Activated CD4-positive, alpha-beta T cell treated with anti-CD3 and anti-CD28 coated beads for 36 hours (primary cell): ENCODE data around the gene GPR65. TPM values are rescaled to one million over a fixed set of nuclear protein-coding genes. Genes with fewer than 3 reads are reported as not detected.
"Not testable (repeated sequence)": the region's sequence is repeated elsewhere in the genome, so short reads cannot be mapped to it uniquely, and the experiment has no call there.

Experiments used
- ATAC-seq: fragments of 200-7000 bp; cut with Tn5 transposase; one replicate; pipeline ENCODE4 v1.10.0; 2021; ENCODE audit warnings: mild to moderate bottlenecking, moderate library complexity
- CTCF ChIA-PET: fragments of 350-600 bp; sonication (Branson Sonifier 250); formaldehyde crosslinking; loops from one replicate; lab custom pipeline; 2021; ENCODE audit warnings: antibody characterized with exemption; lab: Charles Lee
- POLR2A ChIA-PET: fragments of 350-600 bp; sonication (Branson Sonifier 250); formaldehyde crosslinking; loops from one replicate; lab custom pipeline; 2021; ENCODE audit warnings: antibody characterized with exemption, inconsistent platforms; lab: Charles Lee
- DNase-seq: peaks from one replicate; pipeline ENCODE4 v3.0.0-alpha.2; 2020
- H3K27ac Mint-ChIP-seq: one replicate; pipeline ENCODE4 v1.8.0; 2021; ENCODE audit warnings: mixed read lengths
- H3K27me3 Mint-ChIP-seq: one replicate; pipeline ENCODE4 v1.8.0; 2021; ENCODE audit warnings: mixed read lengths
- H3K36me3 Mint-ChIP-seq: one replicate; pipeline ENCODE4 v1.8.0; 2021; ENCODE audit warnings: low read depth, mixed read lengths
- H3K4me1 Mint-ChIP-seq: one replicate; pipeline ENCODE4 v1.8.0; 2021; ENCODE audit warnings: mixed read lengths
- H3K4me3 Mint-ChIP-seq: one replicate; pipeline ENCODE4 v1.8.0; 2021; ENCODE audit warnings: mild to moderate bottlenecking, moderate library complexity, mixed read lengths
- H3K9me3 Mint-ChIP-seq: one replicate; pipeline ENCODE4 v1.8.0; 2021; ENCODE audit warnings: low read depth, mixed read lengths
- intact Hi-C, 2 experiments: fragments of 100-400 bp; cut with DNase I in 1 of 2; cut with micrococcal nuclease in 1 of 2; formaldehyde crosslinking; loops; one replicate each; pipeline versions ENCODE4 v1.14.2 to v1.15.1; 2022 to 2024; cut with DNase I, micrococcal nuclease
- total RNA-seq, 2 experiments: library from RNA; stranded (reverse); gene quantifications; one replicate each; pipeline ENCODE4 v1.2.3, GENCODE V29; 2021

The GPR65 gene
- total RNA-seq, 2 experiments from 2014 or later, result 13.7 to 14.0 TPM

GRCh38 chr14:88016768-88017167 lies 11.8 kb downstream of the GPR65 start:
- no peak for ATAC-seq
- peaks cover 45% of the 10 kb centered on the region for H3K4me1 Mint-ChIP-seq
- CTCF ChIA-PET, result interaction anchor here (1.0 to 3.2 kb wide), 3 partner anchors 22 to 71 kb away, joined by 3 to 26 read pairs (median 11); partner anchors contain the start of gene GALC

GRCh38 chr14:88017535-88017934 lies 12.6 kb downstream of the GPR65 start:
- H3K9me3 Mint-ChIP-seq, result no peaks in the 10 kb centered on the region
- H3K27ac Mint-ChIP-seq, result no peak overlapping the region
- POLR2A ChIA-PET, result no interaction called here
- intact Hi-C loops, result no loop called here
- CTCF ChIA-PET, result interaction anchor here (2.5 kb wide), 1 partner anchor 72 kb away, joined by 11 read pairs; no protein-coding TSS in a partner anchor
- no peaks in the 10 kb centered on the region for H3K27me3 Mint-ChIP-seq
- no peak overlapping the region for H3K4me3 Mint-ChIP-seq
- DNase-seq, result no peak
- peaks cover 25% of the 10 kb centered on the region for H3K36me3 Mint-ChIP-seq
- peaks cover 37% of the 10 kb centered on the region for H3K4me1 Mint-ChIP-seq
- peak; percentile 42 for ATAC-seq

More at GRCh38 chr14:88016768-88017167, 11.8 kb downstream of the GPR65 start:
- intact Hi-C loops, result no loop called here
- Mint-ChIP-seq H3K36me3 (peaks cover 32% of the 10 kb centered on the region), H3K27ac (no peak overlapping the region), H3K27me3 (no peaks in the 10 kb centered on the region), H3K4me3 (no peak overlapping the region), H3K9me3 (no peaks in the 10 kb centered on the region)
- POLR2A ChIA-PET, result no interaction called here
- no peak for DNase-seq

DNA sequence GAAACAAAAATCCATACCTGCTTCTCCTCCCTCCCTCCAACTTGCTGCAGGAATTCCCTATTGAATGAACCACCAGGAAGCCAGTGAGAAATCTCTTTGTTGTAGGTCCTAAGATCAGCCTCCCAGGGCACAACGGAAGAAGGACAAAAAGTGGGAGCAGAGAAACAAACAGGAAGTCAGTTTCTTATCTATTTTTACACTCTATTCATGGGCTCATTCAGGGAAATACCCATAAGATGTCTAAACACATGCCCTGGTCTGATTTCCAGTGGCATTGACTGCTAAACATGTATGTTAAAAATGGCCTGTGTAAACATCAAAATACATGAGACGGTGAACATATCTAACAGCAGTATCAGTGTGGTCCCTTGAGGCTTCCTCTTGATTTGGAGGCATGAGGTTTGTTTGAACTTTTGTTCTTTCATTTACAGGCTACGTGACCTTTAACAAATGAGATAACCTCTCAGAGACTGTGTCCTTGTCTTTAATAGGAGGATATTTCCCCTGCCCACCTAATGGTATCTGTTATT lies 18.8 kb downstream of the GPR65 start:
- POLR2A ChIA-PET, result no interaction called here
- Mint-ChIP-seq H3K4me1 (peaks cover 60% of the 10 kb centered on the region), H3K27me3 (no peaks in the 10 kb centered on the region), H3K27ac (peak overlapping the region; percentile 25), H3K9me3 (no peaks in the 10 kb centered on the region), H3K4me3 (no peak overlapping the region), H3K36me3 (peaks cover 4% of the 10 kb centered on the region)
- no peak for DNase-seq
- CTCF ChIA-PET, result no interaction called here
- intact Hi-C loops, result no loop called here
- ATAC-seq, result peak; percentile 57

DNA sequence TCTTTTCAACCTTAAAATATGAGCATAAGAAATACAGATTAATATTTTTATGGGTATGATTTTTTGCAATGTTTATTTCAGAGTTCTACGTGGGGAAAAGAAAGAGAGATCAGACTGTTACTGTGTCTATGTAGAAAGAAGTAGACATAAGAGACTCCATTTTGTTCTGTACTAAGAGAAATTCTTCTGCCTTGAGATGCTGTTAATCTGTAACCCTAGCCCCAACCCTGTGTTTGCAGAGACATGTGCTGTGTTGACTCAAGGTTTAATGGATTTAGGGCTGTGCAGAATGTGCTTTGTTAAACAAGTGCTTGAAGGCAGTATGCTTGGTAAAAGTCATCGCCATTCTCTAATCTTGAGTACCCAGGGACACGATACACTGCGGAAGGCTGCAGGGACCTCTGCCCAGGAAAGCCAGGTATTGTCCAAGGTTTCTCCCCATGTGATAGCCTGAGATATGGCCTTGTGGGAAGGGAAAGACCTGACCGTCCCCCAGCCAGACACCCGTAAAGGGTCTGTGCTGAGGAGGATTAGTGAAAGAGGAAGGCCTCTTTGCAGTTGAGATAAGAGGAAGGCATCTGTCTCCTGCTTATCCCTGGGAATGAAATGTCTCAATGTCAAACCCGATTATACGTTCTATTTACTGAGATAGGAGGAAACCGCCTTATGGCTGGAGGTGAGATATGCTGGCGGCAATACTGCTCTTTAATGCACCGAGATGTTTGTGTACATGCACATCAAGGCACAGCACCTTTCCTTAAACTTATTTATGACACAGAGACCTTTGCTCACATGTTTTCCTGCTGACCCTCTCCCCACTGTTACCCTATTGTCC lies 19.5 kb downstream of the GPR65 start:
- H3K4me3 Mint-ChIP-seq, ATAC-seq, H3K27me3 Mint-ChIP-seq, H3K36me3 Mint-ChIP-seq, H3K9me3 Mint-ChIP-seq, intact Hi-C loops, DNase-seq, POLR2A ChIA-PET, CTCF ChIA-PET, H3K27ac Mint-ChIP-seq: not testable (repeated sequence)
- H3K4me1 Mint-ChIP-seq, result peaks cover 63% of the 10 kb centered on the region

- CTCF ChIA-PET, result interaction anchor here (1.2 to 1.7 kb wide), 2 partner anchors 11 to 33 kb away, joined by 3 to 9 read pairs; partner anchors contain the start of gene GALC
- DNase-seq (no peak), ATAC-seq (no peak)
- H3K36me3 Mint-ChIP-seq, result no peaks in the 10 kb centered on the region
- POLR2A ChIA-PET, result no interaction called here
- H3K4me3 Mint-ChIP-seq, result no peak overlapping the region
- H3K27ac Mint-ChIP-seq, result no peak overlapping the region
- H3K9me3 Mint-ChIP-seq, result no peaks in the 10 kb centered on the region
- H3K4me1 Mint-ChIP-seq, result peaks cover 65% of the 10 kb centered on the region
- intact Hi-C loops, result no loop called here
- H3K27me3 Mint-ChIP-seq, result no peaks in the 10 kb centered on the region
These were observed 20.4 kb downstream of the GPR65 start for GRCh38 chr14:88025313-88025712.

- H3K27ac Mint-ChIP-seq, result peak overlapping the region; percentile 58
- ATAC-seq (no peak), DNase-seq (no peak)
- H3K36me3 Mint-ChIP-seq, result no peaks in the 10 kb centered on the region
- H3K9me3 Mint-ChIP-seq, result no peaks in the 10 kb centered on the region
- POLR2A ChIA-PET, result no interaction called here
- intact Hi-C loops, result no loop called here
- no peak overlapping the region for H3K4me3 Mint-ChIP-seq
- CTCF ChIA-PET, result interaction anchor here (0.6 to 1.7 kb wide), 6 partner anchors 8 to 34 kb away, joined by 3 to 9 read pairs (median 3); partner anchors contain the start of gene GALC
- H3K27me3 Mint-ChIP-seq, result no peaks in the 10 kb centered on the region
- peaks cover 72% of the 10 kb centered on the region for H3K4me1 Mint-ChIP-seq
These were observed 22.0 kb downstream of the GPR65 start for GRCh38 chr14:88026890-88027289.

DNA sequence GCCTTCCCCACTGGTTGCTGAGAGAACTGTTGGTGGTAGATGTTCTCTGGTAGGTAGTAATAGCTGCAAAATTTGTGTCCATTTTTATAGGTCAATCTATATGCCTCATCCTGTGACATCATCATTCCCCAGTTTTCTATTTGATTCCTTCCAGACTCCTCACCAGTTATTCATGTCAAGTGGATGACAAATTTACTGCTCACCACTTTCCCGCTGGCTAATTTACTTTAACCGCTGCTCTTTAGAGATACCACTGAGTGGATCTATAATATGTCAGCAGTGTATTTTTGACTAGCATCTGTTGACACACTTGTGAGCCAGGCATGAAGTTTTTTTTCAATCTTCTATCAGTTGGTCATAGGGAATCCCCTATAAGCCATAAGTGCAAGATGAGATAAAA lies 24.6 kb downstream of the GPR65 start:
- CTCF ChIA-PET, result interaction anchor here (0.5 to 1.3 kb wide), 4 partner anchors 17 to 45 kb away, joined by 3 read pairs; partner anchors contain the start of gene GPR65
- Mint-ChIP-seq H3K27ac (no peak overlapping the region), H3K4me3 (no peak overlapping the region), H3K9me3 (no peaks in the 10 kb centered on the region), H3K36me3 (no peaks in the 10 kb centered on the region), H3K27me3 (no peaks in the 10 kb centered on the region), H3K4me1 (peaks cover 55% of the 10 kb centered on the region)
- POLR2A ChIA-PET, result interaction anchor here (1.0 kb wide), 1 partner anchor 35 kb away, joined by 3 read pairs; no protein-coding TSS in a partner anchor
- intact Hi-C loops, result loop anchor here (1.0 to 2.0 kb wide), 3 partner anchors 15 to 37 kb away; partner anchors contain the start of gene GALC (in 1 of the 2)
- DNase-seq, result peak; percentile 33
- ATAC-seq, result peak; percentile 89

- ChIA-PET CTCF (interaction anchor here (0.6 to 1.2 kb wide), 6 partner anchors 11 to 46 kb away, joined by 3 to 10 read pairs (median 4); no protein-coding TSS in a partner anchor), POLR2A (no interaction called here)
- no peak for ATAC-seq
- Mint-ChIP-seq H3K9me3 (no peaks in the 10 kb centered on the region), H3K36me3 (no peaks in the 10 kb centered on the region), H3K27me3 (no peaks in the 10 kb centered on the region), H3K27ac (peak overlapping the region; percentile 32), H3K4me3 (no peak overlapping the region), H3K4me1 (peaks cover 50% of the 10 kb centered on the region)
- no peak for DNase-seq
- intact Hi-C loops, result no loop called here
These were observed 25.1 kb downstream of the GPR65 start for GRCh38 chr14:88030079-88030478.

DNA sequence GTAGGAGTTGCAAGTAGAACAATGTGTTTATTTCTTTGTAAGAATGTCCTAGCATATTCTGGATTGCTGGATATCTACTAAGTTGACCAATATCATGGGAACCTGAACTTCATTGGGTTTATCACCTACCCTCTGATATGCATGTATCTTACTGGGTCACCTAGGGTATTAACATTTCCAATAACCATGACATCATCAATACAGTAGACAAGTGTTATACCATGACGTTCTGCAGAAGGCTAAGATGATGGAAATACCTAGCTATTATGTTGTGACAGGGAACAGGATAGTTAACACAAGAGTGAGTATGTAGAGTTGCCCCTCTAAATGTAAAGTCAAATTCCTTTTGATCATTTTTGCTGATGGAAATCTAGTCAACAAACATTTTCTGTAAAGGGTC lies 26.0 kb downstream of the GPR65 start:
- ATAC-seq, result no peak
- no peak for DNase-seq
- H3K4me3 Mint-ChIP-seq, result no peak overlapping the region
- POLR2A ChIA-PET, result no interaction called here
- no peaks in the 10 kb centered on the region for H3K27me3 Mint-ChIP-seq
- H3K4me1 Mint-ChIP-seq, result peaks cover 43% of the 10 kb centered on the region
- H3K36me3 Mint-ChIP-seq, result no peaks in the 10 kb centered on the region
- CTCF ChIA-PET, result interaction anchor here (0.8 to 1.2 kb wide), 4 partner anchors 10 to 35 kb away, joined by 3 to 10 read pairs (median 5); no protein-coding TSS in a partner anchor
- no peak overlapping the region for H3K27ac Mint-ChIP-seq
- H3K9me3 Mint-ChIP-seq, result no peaks in the 10 kb centered on the region
- intact Hi-C loops, result no loop called here

DNA sequence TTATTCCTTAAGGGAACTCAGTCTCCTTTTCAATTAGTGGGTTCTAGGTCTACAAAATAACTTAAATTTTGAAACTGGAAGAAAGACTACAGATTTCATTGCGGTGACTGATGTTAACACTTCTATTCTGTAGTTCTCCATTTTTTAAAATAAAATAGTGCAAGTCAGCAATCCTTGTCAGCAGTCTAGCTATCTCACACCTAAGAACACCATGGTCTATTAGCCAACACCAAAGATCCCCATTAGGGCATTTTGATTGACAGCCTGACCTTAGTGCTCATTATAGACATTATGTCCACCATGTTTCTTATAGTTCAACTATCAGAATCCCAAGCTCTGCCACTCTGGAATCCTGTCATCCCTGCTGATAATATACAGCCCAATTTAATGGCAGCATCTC lies 27.4 kb downstream of the GPR65 start:
- ATAC-seq, result no peak
- no peak for DNase-seq
- Mint-ChIP-seq H3K27me3 (no peaks in the 10 kb centered on the region), H3K4me3 (no peak overlapping the region), H3K27ac (no peak overlapping the region), H3K4me1 (peaks cover 31% of the 10 kb centered on the region), H3K36me3 (no peaks in the 10 kb centered on the region), H3K9me3 (no peaks in the 10 kb centered on the region)
- POLR2A ChIA-PET, result no interaction called here
- CTCF ChIA-PET, result no interaction called here
- intact Hi-C loops, result no loop called here

GRCh38 chr14:88034076-88034475 lies 29.1 kb downstream of the GPR65 start:
- ChIA-PET CTCF (no interaction called here), POLR2A (no interaction called here)
- ATAC-seq (no peak), DNase-seq (no peak)
- intact Hi-C loops, result no loop called here
- H3K27me3 Mint-ChIP-seq, result no peaks in the 10 kb centered on the region
- no peaks in the 10 kb centered on the region for H3K36me3 Mint-ChIP-seq
- H3K4me3 Mint-ChIP-seq, result no peak overlapping the region
- no peaks in the 10 kb centered on the region for H3K9me3 Mint-ChIP-seq
- peak overlapping the region; percentile 49 for H3K27ac Mint-ChIP-seq
- peaks cover 21% of the 10 kb centered on the region for H3K4me1 Mint-ChIP-seq
